Stimulated activated CD8-positive, alpha-beta memory T cell treated with anti-CD3 and anti-CD28 coated beads, Interleukin-15, amount 100 ng/mL, for 48 hours (primary cell): ENCODE measurements around the gene LDHAL6A.

Experiments used
- DNase-seq, 2 donors: peaks; one replicate each; pipeline ENCODE4 v3.0.0-alpha.2; 2020; ENCODE audit warnings: low read depth in 2 of 2

The LDHAL6A gene

DNA sequence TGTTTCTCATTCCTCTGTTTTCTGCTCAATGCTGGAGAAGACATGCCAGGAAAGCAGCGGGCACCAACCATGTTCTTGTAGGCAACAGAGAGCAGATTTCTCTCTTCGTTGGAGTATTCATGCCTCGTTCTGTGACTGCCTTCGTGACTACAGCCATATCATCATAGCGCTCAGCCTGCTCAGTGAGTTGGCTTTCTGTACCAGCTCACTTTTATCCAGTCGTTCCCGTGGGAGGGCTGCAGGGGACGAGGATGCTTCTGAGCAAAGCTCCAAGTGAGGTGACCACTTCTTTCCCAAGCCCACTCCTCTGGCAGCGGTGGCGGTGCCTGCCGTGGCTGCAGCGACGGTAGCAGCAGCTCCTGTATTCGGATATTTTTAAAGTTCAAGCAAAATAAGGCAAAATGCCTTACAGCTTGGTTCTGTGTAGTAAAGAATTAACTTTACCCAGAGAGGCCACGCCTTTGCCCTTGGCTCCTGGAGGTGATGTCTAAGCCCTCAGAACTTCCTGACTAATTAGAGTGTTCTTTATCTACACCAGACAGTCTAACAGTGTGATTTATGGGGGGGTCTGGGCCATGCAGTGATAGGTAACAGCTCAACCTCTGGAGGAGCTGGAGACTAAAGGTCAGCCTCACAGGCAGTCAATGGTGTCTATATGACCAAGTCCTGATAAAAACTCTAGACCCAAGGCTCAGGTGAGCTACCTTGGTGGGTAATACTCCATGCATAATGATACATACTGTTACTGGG, 35.3 kb downstream of the LDHAL6A start:
- no peak for DNase-seq

DNA sequence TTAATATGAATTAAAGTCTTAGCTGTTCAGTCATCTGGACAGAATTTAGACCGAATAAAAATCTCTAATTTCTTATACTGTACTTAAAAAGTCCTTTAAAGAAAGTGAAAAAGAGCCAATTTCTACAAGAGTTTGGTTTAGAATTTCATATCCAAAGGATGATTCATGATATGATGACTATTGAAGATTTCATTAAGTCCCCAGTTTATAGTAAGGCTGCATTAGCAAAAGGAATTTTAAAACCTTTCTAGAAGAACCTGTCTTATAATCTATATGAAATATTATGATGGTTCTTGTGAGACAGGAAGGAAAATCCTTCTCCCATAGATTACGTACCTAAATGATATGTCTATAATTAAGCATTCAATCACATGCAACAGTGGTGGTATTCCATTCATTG, 36.3 kb downstream of the LDHAL6A start:
- no peak for DNase-seq

DNA sequence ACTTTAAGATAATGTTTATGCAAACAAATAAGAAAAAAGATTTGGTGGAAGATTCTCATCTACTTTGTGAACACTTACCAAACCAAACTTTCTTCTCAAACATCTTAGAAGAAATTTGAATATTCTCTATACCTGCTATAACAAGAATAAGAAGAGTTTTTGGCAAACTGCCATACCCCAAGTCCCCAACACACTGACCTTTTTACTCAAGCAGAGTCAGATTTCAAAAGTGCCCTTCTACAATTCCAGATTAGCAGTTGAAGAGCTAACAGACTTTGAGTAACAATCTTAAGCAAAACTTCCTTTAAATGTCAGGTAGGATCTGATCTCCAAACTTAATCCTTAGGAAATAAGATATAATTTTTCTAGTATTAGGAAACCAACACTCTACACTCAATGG, 37.2 kb downstream of the LDHAL6A start:
- DNase-seq, result no peak

DNA sequence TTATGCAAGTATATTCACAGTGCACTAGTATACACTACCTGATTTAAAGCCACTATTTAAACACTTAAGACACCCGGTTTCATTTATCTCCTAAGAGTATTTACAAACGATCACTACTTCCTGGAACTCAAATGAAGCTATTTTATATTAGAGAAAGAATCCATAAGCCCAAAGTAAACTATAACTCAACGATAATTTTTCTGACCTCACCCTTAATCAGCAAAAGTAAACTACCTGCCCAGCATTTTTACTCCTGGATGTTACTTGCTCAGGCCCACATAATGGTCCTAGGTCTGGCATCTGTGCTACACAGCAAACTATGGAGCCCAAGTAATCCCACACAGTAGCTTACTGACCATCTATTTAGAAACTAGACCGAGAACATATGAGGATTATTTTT, 37.7 kb downstream of the LDHAL6A start:
- no peak for DNase-seq

DNA sequence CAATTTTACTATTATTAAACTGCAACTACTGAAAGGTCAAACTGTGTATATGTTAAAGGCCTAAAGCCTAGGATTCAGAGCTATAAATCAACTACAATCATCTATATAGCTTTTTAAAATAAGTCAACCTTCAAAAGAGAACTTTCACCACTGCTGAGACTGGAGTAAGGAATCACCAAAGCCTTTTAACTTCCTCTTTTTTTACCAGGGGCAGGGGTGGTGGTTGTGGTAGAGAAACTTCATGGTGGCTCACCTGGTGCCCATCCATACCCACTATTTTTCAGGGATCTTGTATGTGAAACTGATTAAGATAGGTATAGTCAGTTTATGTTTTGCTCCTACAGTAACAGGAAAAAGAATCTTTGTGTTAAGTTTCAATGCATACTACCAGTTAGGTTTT, 39.6 kb downstream of the LDHAL6A start:
- no peak for DNase-seq

DNA sequence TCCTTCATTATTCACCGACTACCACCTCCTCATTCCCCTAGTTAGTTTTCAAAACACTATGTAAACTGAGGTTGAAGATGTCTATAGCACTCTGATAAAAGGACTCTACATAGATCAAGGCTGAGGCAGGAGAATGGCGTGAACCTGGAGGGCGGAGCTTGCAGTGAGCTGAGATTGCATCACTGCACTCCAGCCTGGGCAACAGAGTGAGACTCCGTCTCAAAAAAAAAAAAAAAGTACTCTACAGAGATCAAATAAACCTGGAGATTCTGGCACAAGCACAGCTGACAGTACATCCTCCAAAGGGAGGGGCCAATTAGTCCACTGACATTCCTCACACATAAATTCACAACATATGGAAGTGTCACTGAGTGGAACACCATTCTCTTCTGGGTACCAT, 40.0 kb downstream of the LDHAL6A start:
- DNase-seq, result no peak

DNA sequence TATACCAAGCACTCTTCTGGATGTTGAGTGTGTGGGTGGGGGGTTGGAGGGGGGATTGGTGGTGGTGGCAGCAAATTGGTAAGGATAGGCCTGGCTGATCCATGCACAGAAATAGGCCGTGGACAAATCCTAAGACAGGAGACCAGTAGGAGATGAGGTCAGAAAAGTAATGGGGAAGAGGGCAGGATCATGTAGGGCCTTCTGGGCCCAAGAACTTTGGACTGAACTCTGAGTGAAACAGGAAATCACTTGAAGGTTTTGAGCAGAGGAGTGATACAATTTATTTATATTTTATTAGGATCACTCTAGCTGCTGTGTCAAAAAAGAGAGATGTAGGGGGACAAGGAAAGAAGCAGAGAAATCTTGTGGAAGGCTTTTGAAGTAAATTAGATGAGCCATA, 42.4 kb downstream of the LDHAL6A start:
- no peak for DNase-seq

DNA sequence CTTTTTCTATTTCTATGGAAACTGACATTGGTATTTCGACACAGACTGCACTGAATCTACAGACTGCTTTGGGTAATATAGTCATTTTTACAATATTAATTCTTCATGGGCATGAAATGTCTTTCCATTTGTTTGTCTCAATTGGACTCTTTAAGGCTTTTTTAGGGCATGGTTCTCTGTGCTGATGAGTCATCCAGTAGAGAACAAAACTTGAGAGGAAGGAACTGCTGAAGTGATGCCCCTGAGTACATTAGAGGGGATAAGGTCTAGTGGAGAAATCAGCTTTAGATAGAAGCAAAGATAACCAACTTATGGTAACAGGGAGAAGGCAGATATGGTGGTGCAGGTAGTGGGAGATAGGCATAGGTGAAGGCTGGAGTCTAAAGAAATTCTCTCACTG, 46.0 kb downstream of the LDHAL6A start:
- no peak for DNase-seq

DNA sequence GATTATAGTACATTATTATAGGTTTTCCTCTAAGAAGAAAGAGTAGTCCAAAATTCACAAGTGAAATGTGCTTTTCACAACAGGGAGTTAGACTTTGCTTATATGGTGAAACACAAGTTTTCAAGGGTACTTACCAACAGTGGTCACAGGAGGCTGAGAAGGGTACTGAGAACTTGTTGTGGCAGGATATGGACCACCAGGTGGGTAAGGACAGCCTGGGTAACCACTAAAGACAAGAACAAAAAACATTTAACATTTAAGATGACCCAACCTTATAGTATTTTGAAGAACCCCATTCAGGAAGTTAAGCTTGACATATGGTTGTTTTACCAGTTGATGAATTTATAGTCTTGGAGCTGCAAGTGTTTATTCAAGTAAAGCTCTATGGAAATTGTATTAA, 46.7 kb downstream of the LDHAL6A start:
- no peak for DNase-seq

DNA sequence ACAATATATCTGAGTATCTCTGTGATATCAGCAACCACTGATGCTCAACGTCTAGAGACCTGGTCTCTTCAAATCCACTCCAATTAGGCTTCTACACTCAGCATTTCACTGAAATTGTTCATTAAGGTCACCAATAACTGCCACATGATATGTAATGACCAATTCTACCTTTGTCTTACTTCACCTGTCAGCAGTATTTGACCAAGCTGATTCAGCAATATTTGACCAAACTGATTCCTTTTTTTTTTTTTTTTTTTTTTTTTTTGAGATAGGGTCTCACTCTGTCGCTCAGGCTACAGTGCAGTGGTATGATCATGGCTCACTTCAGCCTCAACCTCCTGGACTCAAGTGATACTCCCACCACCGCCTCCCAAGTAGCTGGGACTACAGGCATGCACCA, 65.5 kb downstream of the LDHAL6A start:
- no peak for DNase-seq

DNA sequence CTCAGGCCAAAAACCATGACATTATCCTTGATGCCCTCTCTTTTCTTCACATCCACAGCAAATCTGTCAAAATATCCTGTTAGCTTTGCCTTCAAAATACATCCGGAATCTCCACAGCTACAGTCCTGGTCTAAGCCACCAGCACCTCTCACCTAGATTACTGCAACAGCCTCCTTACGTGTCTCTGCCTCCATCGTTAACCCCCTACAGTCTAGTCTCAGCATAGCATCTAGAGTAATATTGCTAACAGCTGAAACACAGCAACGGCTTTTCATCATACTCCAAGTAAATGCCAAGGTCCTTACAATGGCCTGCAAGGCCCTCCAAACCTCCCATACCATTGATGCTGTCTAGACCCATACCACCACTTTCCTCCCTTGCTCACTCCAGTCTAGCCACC, 66.7 kb downstream of the LDHAL6A start:
- DNase-seq, result no peak

DNA sequence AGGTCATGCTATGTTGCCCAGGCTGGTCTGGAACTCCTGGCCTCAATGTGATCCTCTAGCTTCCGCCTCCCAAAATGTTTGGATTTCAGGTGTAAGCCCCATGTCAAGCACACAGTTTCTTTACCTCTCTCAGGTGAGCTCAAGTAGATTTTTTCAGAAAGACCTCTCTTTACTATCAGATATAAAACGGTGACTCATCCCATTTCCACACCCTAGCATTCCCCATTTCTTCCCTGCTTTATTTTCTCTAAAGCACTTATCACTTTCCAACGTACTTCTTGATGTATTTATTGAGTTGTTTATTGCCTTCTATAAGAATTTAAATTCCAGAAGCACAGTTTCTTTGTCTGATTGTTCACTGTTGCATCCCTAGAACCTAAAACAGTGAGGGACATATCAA, 67.4 kb downstream of the LDHAL6A start:
- DNase-seq, result no peak

DNA sequence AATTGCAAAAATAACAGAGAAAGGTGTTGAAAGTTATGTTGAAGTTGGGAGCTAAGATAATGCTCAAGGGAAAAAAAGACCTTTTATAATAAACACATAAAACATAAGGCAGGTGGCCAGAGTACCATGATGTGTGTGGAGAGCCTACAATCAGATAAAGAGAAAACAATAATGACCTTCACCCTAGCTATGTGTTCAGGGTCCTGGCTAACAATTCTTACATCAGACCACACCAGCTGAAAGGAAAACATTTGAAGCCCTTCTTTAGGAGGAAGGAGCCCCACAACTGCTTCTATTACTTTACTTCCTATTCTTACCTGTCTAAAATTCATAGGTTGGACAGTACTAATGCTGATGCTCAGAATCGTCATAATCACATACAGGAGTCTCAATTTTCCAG, 68.6 kb downstream of the LDHAL6A start:
- DNase-seq, result no peak

DNA sequence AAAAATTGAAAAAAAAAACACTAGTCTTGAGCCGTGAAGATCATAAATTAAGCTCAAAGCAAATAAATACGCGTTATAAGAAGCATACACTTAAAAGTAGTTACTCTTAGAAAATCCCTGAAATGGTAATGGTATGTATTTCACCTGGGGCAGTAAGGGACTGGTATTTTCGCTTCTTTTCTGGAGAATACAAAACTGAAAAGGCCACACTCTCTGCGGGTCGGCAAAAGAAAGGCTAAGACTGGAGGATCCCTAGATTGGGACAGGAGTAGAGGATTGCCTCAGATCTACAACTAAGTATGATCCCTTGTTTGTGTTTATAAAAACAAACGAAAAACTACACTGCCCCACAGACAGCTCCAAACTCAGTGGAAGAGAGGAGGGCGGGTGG, 70.5 kb downstream of the LDHAL6A start:
- no peak for DNase-seq

DNA sequence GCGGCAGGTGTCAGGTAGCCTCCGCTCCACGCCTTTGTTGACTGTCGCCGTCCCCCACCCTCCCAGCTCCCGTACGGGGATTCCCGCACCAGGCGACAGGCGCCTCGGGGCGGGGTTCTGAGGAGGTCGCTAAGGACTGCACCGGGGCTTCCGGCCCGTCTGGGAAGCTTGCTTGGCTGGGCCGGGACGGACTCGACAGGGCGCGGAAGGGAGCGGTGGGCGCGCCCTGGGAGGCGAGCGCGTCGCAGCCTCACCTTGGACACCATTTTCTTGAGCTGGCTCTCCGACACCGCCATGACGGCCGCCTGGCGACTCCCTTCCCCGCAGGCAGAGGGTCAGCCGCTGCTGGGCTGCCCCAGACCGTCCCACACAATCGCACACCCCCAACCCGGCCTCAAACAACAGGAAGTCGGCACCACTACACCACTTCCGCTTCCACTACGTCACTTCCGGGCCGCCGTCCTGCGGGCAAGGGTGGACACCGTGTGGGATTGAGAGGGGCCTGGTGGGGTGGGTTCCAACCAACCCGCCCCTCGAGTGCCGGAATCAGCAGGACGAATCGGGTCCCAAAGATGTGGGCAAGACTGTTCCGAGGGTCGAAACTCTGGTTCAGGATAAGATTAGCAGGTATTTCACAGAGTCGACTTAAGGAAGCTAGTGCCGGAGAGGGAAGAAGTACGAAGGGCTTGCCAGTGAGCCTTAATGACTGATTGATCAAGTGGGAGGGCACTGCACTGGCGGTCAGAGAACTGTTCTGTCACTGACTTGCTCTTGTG, 71.1 kb downstream of the LDHAL6A start, which contains the start of gene TSG101:
TSS of gene TSG101 (minus strand) at position 422 of the 776 bp plus-strand sequence. CDS start at position 296, 126 bp downstream.
- peak; percentile 91 for DNase-seq

DNA sequence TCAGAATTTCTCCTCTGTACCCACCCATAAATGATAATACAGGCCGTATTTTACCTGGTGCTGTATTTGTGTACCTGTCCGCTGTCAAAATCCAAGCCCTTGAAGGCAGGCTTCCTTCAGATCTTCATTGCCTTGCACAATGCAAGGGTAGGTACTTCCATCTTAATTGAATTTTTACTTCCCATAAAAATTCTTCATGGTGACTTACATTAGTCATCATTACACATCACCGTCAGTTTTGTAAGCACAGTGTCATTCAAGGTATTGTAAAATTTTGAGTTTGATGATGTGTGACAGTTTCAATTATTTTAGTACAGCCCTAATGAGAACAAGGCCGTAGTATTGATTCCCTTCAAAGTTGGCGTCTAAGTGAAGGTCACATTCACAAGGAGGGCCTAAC, 71.9 kb downstream of the LDHAL6A start:
- no peak for DNase-seq
